NT2/D1 (cell line): ENCODE data around the gene STAT5B.

ENCODE experiments used
- DNase-seq: peaks from one replicate; pipeline ENCODE4 v3.0.0-alpha.2; 2011; ENCODE audit warnings: low read depth, low spot score
- H3K27me3 ChIP-seq: 2 replicates; pipeline ENCODE4 v1.6.0; 2011; ENCODE audit warnings: mild to moderate bottlenecking; ENCODE audit not compliant: insufficient read length, insufficient read depth
- H3K36me3 ChIP-seq: 2 replicates; pipeline ENCODE4 v1.6.1; 2011; ENCODE audit warnings: mild to moderate bottlenecking, low read length, mixed read lengths; ENCODE audit not compliant: insufficient read depth, insufficient read length
- H3K4me1 ChIP-seq: 2 replicates; pipeline ENCODE4 v1.5.1; 2011; ENCODE audit not compliant: insufficient read depth, insufficient read length
- H3K4me3 ChIP-seq: 2 replicates; pipeline ENCODE4 v1.5.1; 2011; ENCODE audit warnings: low read depth; ENCODE audit not compliant: insufficient read length
- H3K9ac ChIP-seq: 2 replicates; pipeline ENCODE4 v1.6.0; 2011; ENCODE audit warnings: low read depth; ENCODE audit not compliant: insufficient read length
- H3K9me3 ChIP-seq: 2 replicates; pipeline ENCODE4 v1.5.1; 2011; ENCODE audit warnings: mild to moderate bottlenecking, low read length; ENCODE audit not compliant: insufficient read depth
- SUZ12 ChIP-seq: IDR thresholded peaks from 2 replicates; pipeline ENCODE4 v1.6.1; 2011; ENCODE audit not compliant: insufficient read length, insufficient read depth; ENCODE audit errors: extremely low read depth
- YY1 ChIP-seq: IDR thresholded peaks from 2 replicates; pipeline ENCODE4 v1.6.1; 2011; ENCODE audit not compliant: insufficient read length, insufficient read depth
- ZNF274 ChIP-seq: IDR thresholded peaks from 2 replicates; pipeline ENCODE4 v1.6.1; 2011; ENCODE audit warnings: mild to moderate bottlenecking, low read depth, low read length

STAT5B gene

DNA sequence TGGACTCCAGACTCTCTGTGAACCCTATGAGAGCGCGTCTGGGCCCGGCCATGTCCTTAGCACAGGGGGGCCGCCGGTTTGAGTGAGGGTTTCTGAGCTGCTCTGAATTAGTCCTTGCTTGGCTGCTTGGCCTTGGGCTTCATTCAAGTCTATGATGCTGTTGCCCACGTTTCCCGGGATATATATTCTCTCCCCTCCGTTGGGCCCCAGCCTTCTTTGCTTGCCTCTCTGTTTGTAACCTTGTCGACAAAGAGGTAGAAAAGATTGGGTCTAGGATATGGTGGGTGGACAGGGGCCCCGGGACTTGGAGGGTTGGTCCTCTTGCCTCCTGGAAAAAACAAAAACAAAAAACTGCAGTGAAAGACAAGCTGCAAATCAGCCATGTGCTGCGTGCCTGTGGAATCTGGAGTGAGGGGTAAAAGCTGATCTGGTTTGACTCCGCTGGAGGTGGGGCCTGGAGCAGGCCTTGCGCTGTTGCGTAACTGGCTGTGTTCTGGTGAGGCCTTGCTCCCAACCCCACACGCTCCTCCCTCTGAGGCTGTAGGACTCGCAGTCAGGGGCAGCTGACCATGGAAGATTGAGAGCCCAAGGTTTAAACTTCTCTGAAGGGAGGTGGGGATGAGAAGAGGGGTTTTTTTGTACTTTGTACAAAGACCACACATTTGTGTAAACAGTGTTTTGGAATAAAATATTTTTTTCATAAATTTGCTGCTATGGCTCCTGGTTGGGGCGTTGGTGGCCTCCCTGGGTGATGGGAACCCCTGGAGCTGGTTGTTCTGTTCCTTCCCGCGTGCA lies 35.2 kb upstream of the STAT5B start:
- Histone ChIP-seq H3K4me3 (no peak overlapping the region), H3K4me1 (peaks cover 20% of the 10 kb centered on the region), H3K9me3 (no peaks in the 10 kb centered on the region), H3K9ac (peak overlapping the region; percentile 46), H3K36me3 (peaks cover 28% of the 10 kb centered on the region), H3K27me3 (no peaks in the 10 kb centered on the region)
- TF ChIP-seq ZNF274 (no peak), YY1 (no peak), SUZ12 (no peak)
- DNase-seq: no peak

DNA sequence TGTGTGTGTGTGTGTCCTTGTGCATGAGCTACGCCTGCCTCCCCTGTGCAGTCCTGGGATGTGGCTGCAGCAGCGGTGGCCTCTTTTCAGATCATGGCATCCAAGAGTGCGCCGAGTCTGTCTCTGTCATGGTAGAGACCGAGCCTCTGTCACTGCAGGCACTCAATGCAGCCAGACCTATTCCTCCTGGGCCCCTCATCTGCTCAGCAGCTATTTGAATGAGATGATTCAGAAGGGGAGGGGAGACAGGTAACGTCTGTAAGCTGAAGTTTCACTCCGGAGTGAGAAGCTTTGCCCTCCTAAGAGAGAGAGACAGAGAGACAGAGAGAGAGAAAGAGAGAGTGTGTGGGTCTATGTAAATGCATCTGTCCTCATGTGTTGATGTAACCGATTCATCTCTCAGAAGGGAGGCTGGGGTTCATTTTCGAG lies 34.6 kb upstream of the STAT5B start:
- Histone ChIP-seq H3K4me3 (no peak overlapping the region), H3K4me1 (peaks cover 19% of the 10 kb centered on the region), H3K36me3 (peaks cover 24% of the 10 kb centered on the region), H3K9me3 (no peaks in the 10 kb centered on the region), H3K27me3 (no peaks in the 10 kb centered on the region), H3K9ac (peak overlapping the region; percentile 7)
- TF ChIP-seq ZNF274: no peak
- no peak for TF ChIP-seq YY1
- no peak for TF ChIP-seq SUZ12
- no peak for DNase-seq

DNA sequence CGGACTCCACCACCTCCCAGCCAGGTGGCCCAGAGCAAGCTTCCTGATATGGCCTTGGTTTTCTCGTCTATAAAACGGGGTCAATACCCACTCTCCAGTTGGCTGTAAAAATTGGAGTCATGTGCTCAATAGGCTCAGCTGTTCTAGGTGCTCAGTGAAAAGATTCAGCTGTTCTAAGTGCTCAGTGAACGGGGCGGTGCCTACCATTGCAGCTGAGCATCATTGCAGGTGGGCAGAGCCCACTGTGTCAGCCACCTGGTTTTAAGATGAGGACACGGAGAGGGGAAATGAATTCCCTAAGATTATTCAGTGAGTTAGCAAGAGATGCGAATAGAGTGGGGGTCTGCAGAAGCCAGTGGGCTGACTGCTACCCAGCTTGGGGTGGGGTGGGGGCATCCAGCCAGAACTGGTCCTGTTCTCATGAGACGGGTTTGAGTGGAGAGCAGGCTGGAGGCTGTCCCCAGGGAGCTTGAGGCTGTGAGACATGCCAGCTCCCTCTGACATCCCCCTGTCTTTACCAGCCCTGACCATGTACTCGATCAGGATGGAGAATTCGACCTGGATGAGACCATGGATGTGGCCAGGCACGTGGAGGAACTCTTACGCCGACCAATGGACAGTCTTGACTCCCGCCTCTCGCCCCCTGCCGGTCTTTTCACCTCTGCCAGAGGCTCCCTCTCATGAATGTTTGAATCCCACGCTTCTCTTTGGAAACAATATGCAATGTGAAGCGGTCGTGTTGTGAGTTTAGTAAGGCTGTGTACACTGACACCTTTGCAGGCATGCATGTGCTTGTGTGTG lies 34.0 kb upstream of the STAT5B start:
- Histone ChIP-seq H3K9ac (peak overlapping the region; percentile 7), H3K27me3 (no peaks in the 10 kb centered on the region), H3K4me3 (no peak overlapping the region), H3K36me3 (peaks cover 18% of the 10 kb centered on the region), H3K9me3 (no peaks in the 10 kb centered on the region), H3K4me1 (peaks cover 15% of the 10 kb centered on the region)
- TF ChIP-seq ZNF274: no peak
- TF ChIP-seq SUZ12: no peak
- TF ChIP-seq YY1: no peak
- no peak for DNase-seq

DNA sequence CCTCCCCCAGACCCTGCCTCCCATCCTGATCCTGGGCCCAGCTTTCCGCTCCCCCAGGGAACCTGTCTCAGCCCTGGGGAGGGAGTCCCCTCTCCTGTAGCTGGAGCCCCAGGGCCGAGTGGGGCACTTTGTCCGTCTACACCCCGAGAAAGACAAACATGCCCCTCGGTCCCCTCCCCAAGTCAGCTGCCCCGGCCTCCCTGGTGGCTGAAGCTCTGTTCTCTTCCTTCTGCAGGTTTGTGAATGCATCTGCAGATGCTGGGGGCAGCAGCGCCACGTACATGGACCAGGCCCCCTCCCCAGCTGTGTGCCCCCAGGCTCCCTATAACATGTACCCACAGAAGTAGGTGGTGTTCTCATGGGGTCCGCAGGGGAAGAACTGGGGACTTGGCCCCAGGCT lies 33.0 kb upstream of the STAT5B start:
- no peak for DNase-seq
- Histone ChIP-seq H3K27me3 (no peaks in the 10 kb centered on the region), H3K9me3 (no peaks in the 10 kb centered on the region), H3K9ac (no peak overlapping the region), H3K4me1 (peaks cover 13% of the 10 kb centered on the region), H3K36me3 (peaks cover 12% of the 10 kb centered on the region), H3K4me3 (no peak overlapping the region)
- TF ChIP-seq SUZ12 (no peak), ZNF274 (no peak), YY1 (no peak)

- DNase-seq: no peak
- TF ChIP-seq ZNF274 (no peak), SUZ12 (no peak), YY1 (no peak)
- Histone ChIP-seq H3K36me3 (peaks cover 5% of the 10 kb centered on the region), H3K27me3 (no peaks in the 10 kb centered on the region), H3K9me3 (no peaks in the 10 kb centered on the region), H3K9ac (no peak overlapping the region), H3K4me3 (no peak overlapping the region), H3K4me1 (peaks cover 11% of the 10 kb centered on the region)
Measured at GRCh38 chr17:42308446-42308845, 32.3 kb upstream of the STAT5B start.

GRCh38 chr17:42307362-42307927 lies 31.3 kb upstream of the STAT5B start:
- DNase-seq: no peak
- Histone ChIP-seq H3K9me3 (no peaks in the 10 kb centered on the region), H3K4me1 (peaks cover 7% of the 10 kb centered on the region), H3K36me3 (peaks cover 3% of the 10 kb centered on the region), H3K4me3 (no peak overlapping the region), H3K9ac (no peak overlapping the region), H3K27me3 (no peaks in the 10 kb centered on the region)
- TF ChIP-seq YY1: no peak
- no peak for TF ChIP-seq ZNF274
- TF ChIP-seq SUZ12: no peak

DNA sequence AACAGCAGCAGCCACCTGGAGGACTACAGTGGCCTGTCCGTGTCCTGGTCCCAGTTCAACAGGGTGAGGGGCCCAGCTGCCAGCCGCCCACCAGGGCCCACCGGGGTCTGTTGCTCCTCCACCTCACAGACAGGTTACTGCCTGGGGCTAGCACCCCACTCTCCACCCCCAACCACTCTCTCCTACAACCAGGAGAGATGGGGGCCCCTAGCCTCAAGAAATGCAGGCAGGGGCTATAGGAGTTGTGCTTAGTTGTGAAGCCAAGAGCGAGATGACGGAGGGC lies 30.1 kb upstream of the STAT5B start:
- DNase-seq: no peak
- no peak for TF ChIP-seq YY1
- TF ChIP-seq SUZ12: no peak
- TF ChIP-seq ZNF274: no peak

More for the DNA sequence above, 30.1 kb upstream of the STAT5B start:
- Histone ChIP-seq H3K4me1 (peaks cover 4% of the 10 kb centered on the region), H3K9ac (no peak overlapping the region), H3K9me3 (no peaks in the 10 kb centered on the region), H3K4me3 (no peak overlapping the region), H3K36me3 (peaks cover 5% of the 10 kb centered on the region), H3K27me3 (no peaks in the 10 kb centered on the region)
